ENCODE measurements around the gene ING5. TPM values are rescaled to one million over a fixed set of nuclear protein-coding genes. Genes with fewer than 3 reads are reported as not detected.

The ING5 gene
- total RNA-seq, 1 experiment from 2014 or later: 28.6 TPM

DNA sequence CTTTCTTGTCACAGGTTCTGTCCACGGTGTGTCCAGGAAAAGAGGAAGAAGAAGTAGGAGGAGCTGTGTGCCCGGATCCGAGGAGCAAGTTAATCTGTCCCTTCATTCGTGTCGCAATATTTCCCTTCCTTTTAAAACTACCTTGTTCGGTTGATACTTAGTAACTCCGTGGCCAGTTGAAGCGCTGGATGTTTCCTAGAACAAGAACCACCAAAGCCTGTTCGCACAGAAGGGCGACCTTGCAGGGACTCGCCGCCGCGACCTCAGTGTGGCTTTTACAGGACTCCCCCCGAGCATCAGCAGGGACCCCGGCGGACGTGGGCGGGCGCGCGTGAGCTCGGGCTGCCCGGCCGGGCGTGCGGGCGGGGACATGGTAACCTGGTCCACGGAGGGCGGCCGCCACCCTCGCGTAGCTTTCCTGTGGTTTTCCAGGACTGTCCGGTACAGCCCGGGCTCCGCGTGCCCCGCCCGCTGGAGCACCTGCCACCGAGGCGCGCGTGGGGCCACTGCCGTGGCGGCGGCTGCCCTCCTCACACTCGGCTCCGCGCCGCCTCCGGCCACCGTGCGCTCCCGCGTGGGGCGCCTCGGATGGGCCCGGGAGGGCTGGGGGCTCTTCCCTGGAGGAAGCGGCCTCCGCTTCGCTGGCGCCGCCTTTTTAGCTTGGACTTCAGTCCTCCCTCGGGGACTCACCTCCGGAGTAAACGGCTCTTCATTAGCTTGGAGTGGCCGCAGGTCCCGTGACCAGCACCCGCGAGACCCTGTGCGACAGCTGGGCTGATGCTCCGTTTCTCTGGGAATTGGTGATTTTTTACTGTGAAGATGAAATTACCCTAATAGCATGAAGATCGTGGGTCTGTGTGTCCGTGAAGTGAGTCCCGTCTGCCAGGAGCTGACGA, 23.4 kb downstream of the ING5 start:
- no peak for DNase-seq
- CTCF ChIA-PET: interaction anchor here (0.9 kb wide), 1 partner anchor 153 kb away, joined by 3 read pairs; no protein-coding TSS in a partner anchor

DNA sequence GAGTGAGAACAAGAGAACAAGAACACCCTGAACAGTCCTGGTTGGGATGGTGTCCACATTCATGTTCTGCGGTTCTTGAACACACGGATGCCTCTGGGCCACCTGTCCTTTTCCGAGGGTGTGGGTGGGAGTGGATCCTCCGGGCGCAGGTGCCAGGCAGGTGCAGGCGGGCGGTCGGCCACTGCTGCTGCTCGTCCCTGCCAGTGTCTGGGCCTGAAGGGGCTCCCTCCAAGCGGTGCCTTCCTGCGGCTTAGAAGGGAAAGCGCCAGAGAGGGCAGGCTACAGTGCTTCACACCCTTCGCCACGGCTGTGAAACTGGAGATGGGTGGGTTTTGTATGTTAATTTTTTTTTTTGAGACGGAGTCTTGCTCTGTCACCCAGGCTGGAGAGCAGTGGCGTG, 24.6 kb downstream of the ING5 start:
- H3K9me3 ChIP-seq: 0 out of 2 replicates have a peak, but pooled peaks cover 3% of the 10 kb centered on the region
- Mint-ChIP-seq H3K36me3 (ENCODE audit: insufficient read depth, unreplicated experiment) (peaks cover 14% of the 10 kb centered on the region), H3K27ac (ENCODE audit: unreplicated experiment) (no peak overlapping the region), H3K27me3 (ENCODE audit: insufficient read depth, unreplicated experiment) (no peaks in the 10 kb centered on the region), H3K4me3 (ENCODE audit: unreplicated experiment) (no peak overlapping the region), H3K9me3 (ENCODE audit: unreplicated experiment) (no peaks in the 10 kb centered on the region), H3K4me1 (ENCODE audit: low read depth, unreplicated experiment) (no peaks in the 10 kb centered on the region)
- no peaks in the 10 kb centered on the region for H3K4me1 ChIP-seq
- H3K36me3 ChIP-seq (ENCODE audit: control insufficient read depth, insufficient read depth, low read length): no peaks in the 10 kb centered on the region; the same call in 1 of the 2 replicates
- BruUV-seq (replicated peaks): no TSS peak
- intact Hi-C loops (cut with micrococcal nuclease; ENCODE audit: unreplicated experiment): no loop called here
- no peak for DNase-seq
- POLR2A ChIA-PET: no interaction called here
- H3K4me3 ChIP-seq (ENCODE audit: low read depth, low read length): no peak overlapping the region
- CTCF ChIA-PET: no interaction called here
- TF ChIP-seq, protein P1, sequence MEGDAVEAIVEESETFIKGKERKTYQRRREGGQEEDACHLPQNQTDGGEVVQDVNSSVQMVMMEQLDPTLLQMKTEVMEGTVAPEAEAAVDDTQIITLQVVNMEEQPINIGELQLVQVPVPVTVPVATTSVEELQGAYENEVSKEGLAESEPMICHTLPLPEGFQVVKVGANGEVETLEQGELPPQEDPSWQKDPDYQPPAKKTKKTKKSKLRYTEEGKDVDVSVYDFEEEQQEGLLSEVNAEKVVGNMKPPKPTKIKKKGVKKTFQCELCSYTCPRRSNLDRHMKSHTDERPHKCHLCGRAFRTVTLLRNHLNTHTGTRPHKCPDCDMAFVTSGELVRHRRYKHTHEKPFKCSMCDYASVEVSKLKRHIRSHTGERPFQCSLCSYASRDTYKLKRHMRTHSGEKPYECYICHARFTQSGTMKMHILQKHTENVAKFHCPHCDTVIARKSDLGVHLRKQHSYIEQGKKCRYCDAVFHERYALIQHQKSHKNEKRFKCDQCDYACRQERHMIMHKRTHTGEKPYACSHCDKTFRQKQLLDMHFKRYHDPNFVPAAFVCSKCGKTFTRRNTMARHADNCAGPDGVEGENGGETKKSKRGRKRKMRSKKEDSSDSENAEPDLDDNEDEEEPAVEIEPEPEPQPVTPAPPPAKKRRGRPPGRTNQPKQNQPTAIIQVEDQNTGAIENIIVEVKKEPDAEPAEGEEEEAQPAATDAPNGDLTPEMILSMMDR (IDR thresholded peaks at IDR 0.05; ENCODE audit: insufficient read depth in 1 of 2, low read depth in 1 of 2, low read length in 1 of 2, severe bottlenecking in 1 of 2, unreplicated experiment in 1 of 2): no peak
- no peaks in the 10 kb centered on the region for H3K27me3 ChIP-seq (replicated peaks; ENCODE audit: control insufficient read depth, insufficient read depth, low read length)

More for the DNA sequence above, 23.4 kb downstream of the ING5 start:
- BruUV-seq (replicated peaks): no TSS peak
- TF ChIP-seq, protein P1 (IDR thresholded peaks at IDR 0.05; ENCODE audit: insufficient read depth in 1 of 2, low read depth in 1 of 2, low read length in 1 of 2, severe bottlenecking in 1 of 2, unreplicated experiment in 1 of 2): no peak
- peaks cover 2% of the 10 kb centered on the region for H3K36me3 ChIP-seq (ENCODE audit: control insufficient read depth, insufficient read depth, low read length)
- H3K27ac Mint-ChIP-seq (ENCODE audit: unreplicated experiment): no peak overlapping the region
- no peak overlapping the region for H3K4me3 Mint-ChIP-seq (ENCODE audit: unreplicated experiment)
- POLR2A ChIA-PET: no interaction called here
- H3K9me3 Mint-ChIP-seq (ENCODE audit: unreplicated experiment): no peaks in the 10 kb centered on the region
- H3K36me3 Mint-ChIP-seq (ENCODE audit: insufficient read depth, unreplicated experiment): peaks cover 25% of the 10 kb centered on the region
- H3K9me3 ChIP-seq: 0 out of 2 replicates have a peak, but pooled peaks cover 3% of the 10 kb centered on the region
- intact Hi-C loops (cut with micrococcal nuclease; ENCODE audit: unreplicated experiment): no loop called here
- H3K4me1 Mint-ChIP-seq (ENCODE audit: low read depth, unreplicated experiment): no peaks in the 10 kb centered on the region
- H3K27me3 ChIP-seq (replicated peaks; ENCODE audit: control insufficient read depth, insufficient read depth, low read length): no peaks in the 10 kb centered on the region
- H3K27me3 Mint-ChIP-seq (ENCODE audit: insufficient read depth, unreplicated experiment): no peaks in the 10 kb centered on the region
- H3K4me1 ChIP-seq: no peaks in the 10 kb centered on the region
- no peak overlapping the region for H3K4me3 ChIP-seq (ENCODE audit: low read depth, low read length)

DNA sequence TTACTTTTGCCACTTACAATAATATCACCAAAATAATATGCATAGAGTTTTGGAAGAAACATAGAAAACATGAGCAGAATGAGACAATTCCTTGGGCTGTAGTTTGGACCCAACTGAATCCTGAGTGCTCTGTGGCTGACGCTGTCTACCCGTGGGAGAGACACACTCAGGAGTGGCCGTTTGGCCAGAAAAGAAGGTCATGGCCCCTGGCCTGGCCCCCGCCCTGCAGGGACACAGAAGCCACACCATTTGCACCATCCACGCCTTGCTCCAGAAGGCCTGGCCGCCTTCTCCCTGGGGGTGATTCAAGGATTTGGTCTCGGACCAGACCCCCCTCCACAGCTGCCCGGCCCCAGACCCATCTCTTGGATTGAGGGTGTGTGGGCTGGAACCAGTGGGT, 26.2 kb downstream of the ING5 start:
- no peak overlapping the region for H3K27ac Mint-ChIP-seq (ENCODE audit: unreplicated experiment)
- intact Hi-C loops (cut with micrococcal nuclease; ENCODE audit: unreplicated experiment): no loop called here
- no peaks in the 10 kb centered on the region for H3K4me1 Mint-ChIP-seq (ENCODE audit: low read depth, unreplicated experiment)
- Histone ChIP-seq H3K27me3 (replicated peaks; ENCODE audit: control insufficient read depth, insufficient read depth, low read length) (no peaks in the 10 kb centered on the region), H3K4me3 (ENCODE audit: low read depth, low read length) (no peak overlapping the region), H3K9me3 (no peaks in the 10 kb centered on the region), H3K36me3 (ENCODE audit: control insufficient read depth, insufficient read depth, low read length) (no peaks in the 10 kb centered on the region; the same call in 1 of the 2 replicates), H3K4me1 (no peaks in the 10 kb centered on the region)
- H3K9me3 Mint-ChIP-seq (ENCODE audit: unreplicated experiment): no peaks in the 10 kb centered on the region
- BruUV-seq (replicated peaks): no TSS peak
- DNase-seq: no peak
- H3K36me3 Mint-ChIP-seq (ENCODE audit: insufficient read depth, unreplicated experiment): peaks cover 6% of the 10 kb centered on the region
- CTCF ChIA-PET: no interaction called here
- H3K4me3 Mint-ChIP-seq (ENCODE audit: unreplicated experiment): no peak overlapping the region
- H3K27me3 Mint-ChIP-seq (ENCODE audit: insufficient read depth, unreplicated experiment): no peaks in the 10 kb centered on the region
- TF ChIP-seq, protein P1 (IDR thresholded peaks at IDR 0.05; ENCODE audit: insufficient read depth in 1 of 2, low read depth in 1 of 2, low read length in 1 of 2, severe bottlenecking in 1 of 2, unreplicated experiment in 1 of 2): no peak
- POLR2A ChIA-PET: no interaction called here
